HL-60 (cell line): ENCODE measurements around the gene DDTL.
"Not testable (repeated sequence)": the region's sequence is repeated elsewhere in the genome, so short reads cannot be mapped to it uniquely, and the experiment has no call there.

ENCODE experiments used
- DNase-seq, 2 experiments: peaks; one replicate each; pipeline ENCODE4 v3.0.0-alpha.2; 2010 to 2020; ENCODE audit warnings: low read depth in 1 of 2, low spot score in 1 of 2
- H3K27ac ChIP-seq: fragments of 250-450 bp; sonication (Bioruptor Pico); replicated peaks from 2 replicates; pipeline ENCODE4 v1.5.1; 2020; ENCODE audit warnings: mild to moderate bottlenecking, moderate library complexity
- H3K27me3 ChIP-seq: fragments of 250-450 bp; sonication (Bioruptor Pico); 2 replicates; pipeline ENCODE4 v1.5.1; 2021; ENCODE audit warnings: mild to moderate bottlenecking, moderate library complexity; ENCODE audit not compliant: insufficient read depth, poor library complexity, severe bottlenecking
- H3K4me3 ChIP-seq: replicated peaks from 2 replicates; pipeline ENCODE4 v1.5.1; 2011; ENCODE audit warnings: mild to moderate bottlenecking, control low read depth, low read length; ENCODE audit not compliant: insufficient read depth
- GABPA ChIP-seq: IDR thresholded peaks from 2 replicates; pipeline ENCODE4 v1.6.1; 2012; ENCODE audit warnings: low read depth
- POLR2AphosphoS5 ChIP-seq: IDR thresholded peaks from 2 replicates; pipeline ENCODE4 v1.6.1; 2012; ENCODE audit warnings: low read depth
- SPI1 ChIP-seq: IDR thresholded peaks from 2 replicates; pipeline ENCODE4 v1.6.1; 2012; ENCODE audit warnings: low read depth, mild to moderate bottlenecking, borderline replicate concordance
- long read RNA-seq: library from polyadenylated mRNA; unstranded; transcript quantifications from one replicate; pipeline ENCODE4 v2.0.0, GENCODE V29; 2020
- TF ChIP-seq, protein P1 (sequence below): IDR thresholded peaks from 2 replicates; pipeline ENCODE4 v1.6.1; 2012; ENCODE audit warnings: low read depth; ENCODE audit not compliant: insufficient replicate concordance
- TF ChIP-seq, protein P2 (sequence below): IDR thresholded peaks from one replicate; pipeline ENCODE4 v1.5.1; 2011; ENCODE audit warnings: low read length, control low read depth, inconsistent platforms; ENCODE audit not compliant: insufficient read depth

DDTL gene
- long read RNA-seq, transcript DDTL-201 (3 exons, 1,545 nt) = major isoform, 8 of 12 reads
- long read RNA-seq, partial matches to known transcripts = 4 of 12 reads
- long read RNA-seq, other reads (novel, unspliced or antisense) = 0 of 12 reads

DNA sequence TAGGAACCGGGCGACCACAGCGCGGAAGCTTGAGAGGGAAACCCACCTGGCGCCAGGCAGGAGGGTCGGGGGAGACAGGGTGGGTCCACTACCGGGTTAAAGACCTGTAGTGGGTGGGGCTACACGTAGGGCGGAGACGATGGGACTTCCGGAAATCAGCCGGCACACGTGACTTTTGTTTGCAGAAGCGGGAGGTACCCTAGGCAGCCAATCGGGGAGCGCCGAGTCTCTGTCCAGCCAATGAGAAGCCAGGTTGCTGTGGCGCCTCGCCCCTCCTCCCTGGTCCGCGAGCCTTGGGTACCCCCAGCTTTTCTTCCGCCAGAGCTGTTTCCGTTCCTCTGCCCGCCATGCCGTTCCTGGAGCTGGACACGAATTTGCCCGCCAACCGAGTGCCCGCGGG is at the start of gene DDTL:
Gene DDTL, plus strand, starts transcription at position 321 of the 400 bp plus-strand sequence. Its CDS starts 27 bp downstream, at position 348.
- DNase-seq, H3K27ac ChIP-seq, H3K27me3 ChIP-seq, H3K4me3 ChIP-seq: not testable (repeated sequence)

DNA sequence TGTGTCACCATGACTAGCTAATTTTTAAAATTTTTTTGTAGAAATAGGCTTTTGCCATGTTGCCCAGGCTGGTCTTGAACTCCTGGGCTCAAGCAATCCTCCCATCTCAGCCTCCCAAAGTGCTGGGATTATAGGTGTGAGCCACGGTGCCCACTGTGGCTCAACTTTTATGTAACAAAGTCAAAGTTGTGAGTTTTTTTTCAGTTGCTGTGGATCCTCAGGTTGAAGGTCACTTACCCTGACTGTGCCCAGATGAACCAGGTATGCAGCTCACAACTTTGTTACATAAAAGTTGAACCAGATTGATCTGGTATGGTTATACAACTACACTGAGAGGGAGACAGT is 46.4 kb upstream of the DDTL start:
- H3K4me3 ChIP-seq, H3K27ac ChIP-seq, DNase-seq, H3K27me3 ChIP-seq: not testable (repeated sequence)

DNA sequence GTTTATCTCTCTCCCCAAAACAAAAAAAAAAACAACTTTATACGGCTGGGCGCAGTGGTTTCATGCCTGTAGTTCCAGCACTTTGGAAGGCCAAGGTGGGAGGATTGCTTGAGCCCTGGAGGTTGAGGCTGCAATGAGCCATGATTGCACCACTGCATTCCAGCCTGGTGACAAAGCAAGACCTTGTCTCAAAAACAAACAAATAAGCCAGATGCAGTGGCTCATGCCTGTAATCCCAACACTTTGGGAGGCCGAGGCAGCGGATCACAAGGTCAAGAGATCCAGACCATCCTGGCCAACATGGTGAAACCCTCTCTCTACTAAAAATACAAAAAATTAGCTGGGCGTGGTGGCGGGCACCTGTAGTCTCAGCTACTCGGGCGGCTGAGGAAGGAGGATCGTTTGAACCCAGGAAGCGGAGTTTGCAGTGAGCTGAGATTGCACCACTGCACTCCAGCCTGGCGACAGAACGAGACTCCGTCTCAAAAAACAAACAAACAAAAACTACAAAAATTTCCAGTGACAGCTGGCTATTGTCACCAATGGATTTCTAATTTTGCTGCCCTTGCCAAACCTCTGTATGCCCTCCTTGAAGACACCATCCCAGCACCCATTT is 45.0 kb upstream of the DDTL start:
- not testable (repeated sequence) for DNase-seq, H3K4me3 ChIP-seq, H3K27me3 ChIP-seq, H3K27ac ChIP-seq

DNA sequence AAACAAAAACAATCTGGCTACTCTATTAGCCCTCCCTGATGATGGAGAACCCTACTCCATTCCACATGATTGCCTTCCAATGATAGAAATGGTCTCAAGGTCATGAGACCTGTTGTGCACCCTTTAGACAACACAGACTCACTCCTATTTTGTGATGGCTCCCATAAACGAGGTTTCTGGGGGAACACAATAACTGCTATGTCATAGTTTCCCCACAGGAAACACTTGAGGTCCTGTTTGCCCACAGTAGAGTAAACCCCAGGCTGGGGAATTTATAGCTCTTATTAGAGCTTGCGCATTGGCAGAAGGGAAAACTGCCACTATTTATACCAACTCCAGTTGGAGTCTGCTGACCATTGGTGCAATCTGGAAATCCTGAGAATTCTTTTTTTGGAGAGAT is 43.8 kb upstream of the DDTL start:
- no peak overlapping the region for H3K4me3 ChIP-seq
- no peak overlapping the region for H3K27ac ChIP-seq
- H3K27me3 ChIP-seq = no peaks in the 10 kb centered on the region
- TF ChIP-seq SPI1 (no peak), GABPA (no peak), POLR2AphosphoS5 (no peak)
- TF ChIP-seq, protein P1, sequence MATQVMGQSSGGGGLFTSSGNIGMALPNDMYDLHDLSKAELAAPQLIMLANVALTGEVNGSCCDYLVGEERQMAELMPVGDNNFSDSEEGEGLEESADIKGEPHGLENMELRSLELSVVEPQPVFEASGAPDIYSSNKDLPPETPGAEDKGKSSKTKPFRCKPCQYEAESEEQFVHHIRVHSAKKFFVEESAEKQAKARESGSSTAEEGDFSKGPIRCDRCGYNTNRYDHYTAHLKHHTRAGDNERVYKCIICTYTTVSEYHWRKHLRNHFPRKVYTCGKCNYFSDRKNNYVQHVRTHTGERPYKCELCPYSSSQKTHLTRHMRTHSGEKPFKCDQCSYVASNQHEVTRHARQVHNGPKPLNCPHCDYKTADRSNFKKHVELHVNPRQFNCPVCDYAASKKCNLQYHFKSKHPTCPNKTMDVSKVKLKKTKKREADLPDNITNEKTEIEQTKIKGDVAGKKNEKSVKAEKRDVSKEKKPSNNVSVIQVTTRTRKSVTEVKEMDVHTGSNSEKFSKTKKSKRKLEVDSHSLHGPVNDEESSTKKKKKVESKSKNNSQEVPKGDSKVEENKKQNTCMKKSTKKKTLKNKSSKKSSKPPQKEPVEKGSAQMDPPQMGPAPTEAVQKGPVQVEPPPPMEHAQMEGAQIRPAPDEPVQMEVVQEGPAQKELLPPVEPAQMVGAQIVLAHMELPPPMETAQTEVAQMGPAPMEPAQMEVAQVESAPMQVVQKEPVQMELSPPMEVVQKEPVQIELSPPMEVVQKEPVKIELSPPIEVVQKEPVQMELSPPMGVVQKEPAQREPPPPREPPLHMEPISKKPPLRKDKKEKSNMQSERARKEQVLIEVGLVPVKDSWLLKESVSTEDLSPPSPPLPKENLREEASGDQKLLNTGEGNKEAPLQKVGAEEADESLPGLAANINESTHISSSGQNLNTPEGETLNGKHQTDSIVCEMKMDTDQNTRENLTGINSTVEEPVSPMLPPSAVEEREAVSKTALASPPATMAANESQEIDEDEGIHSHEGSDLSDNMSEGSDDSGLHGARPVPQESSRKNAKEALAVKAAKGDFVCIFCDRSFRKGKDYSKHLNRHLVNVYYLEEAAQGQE = no peak
- TF ChIP-seq, protein P2, sequence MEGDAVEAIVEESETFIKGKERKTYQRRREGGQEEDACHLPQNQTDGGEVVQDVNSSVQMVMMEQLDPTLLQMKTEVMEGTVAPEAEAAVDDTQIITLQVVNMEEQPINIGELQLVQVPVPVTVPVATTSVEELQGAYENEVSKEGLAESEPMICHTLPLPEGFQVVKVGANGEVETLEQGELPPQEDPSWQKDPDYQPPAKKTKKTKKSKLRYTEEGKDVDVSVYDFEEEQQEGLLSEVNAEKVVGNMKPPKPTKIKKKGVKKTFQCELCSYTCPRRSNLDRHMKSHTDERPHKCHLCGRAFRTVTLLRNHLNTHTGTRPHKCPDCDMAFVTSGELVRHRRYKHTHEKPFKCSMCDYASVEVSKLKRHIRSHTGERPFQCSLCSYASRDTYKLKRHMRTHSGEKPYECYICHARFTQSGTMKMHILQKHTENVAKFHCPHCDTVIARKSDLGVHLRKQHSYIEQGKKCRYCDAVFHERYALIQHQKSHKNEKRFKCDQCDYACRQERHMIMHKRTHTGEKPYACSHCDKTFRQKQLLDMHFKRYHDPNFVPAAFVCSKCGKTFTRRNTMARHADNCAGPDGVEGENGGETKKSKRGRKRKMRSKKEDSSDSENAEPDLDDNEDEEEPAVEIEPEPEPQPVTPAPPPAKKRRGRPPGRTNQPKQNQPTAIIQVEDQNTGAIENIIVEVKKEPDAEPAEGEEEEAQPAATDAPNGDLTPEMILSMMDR = no peak
- no peak for DNase-seq

DNA sequence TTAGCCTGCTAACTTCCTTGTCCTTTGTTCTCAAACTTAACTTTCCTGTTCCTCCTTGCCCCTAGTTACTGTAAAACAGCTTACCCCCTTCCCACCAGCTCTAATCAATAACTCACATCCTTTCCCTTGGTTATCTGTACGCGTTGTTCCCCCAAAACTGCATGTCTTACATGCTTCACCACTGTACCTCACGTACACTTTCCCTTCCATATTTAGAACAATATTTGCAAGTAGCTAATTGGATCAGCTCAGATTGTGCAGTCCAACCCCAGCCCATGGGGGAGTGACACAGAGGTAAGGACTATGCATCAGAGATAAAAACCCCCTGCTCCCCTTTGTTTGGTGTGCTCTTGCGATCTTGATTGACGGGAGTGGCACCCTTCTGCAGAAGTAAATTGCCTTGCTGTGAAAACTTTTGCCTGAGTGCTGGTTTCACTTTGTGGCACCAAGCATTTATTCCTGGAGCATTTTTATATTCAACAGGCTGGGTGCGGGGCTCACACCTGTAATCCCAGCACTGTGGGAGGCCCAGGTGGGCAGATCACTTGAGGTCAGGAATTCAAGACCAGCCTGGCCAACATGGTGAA is 41.6 kb upstream of the DDTL start:
- TF ChIP-seq, protein P2 = no peak
- TF ChIP-seq SPI1 = no peak
- no peak for TF ChIP-seq GABPA
- TF ChIP-seq, protein P1 = no peak
- TF ChIP-seq POLR2AphosphoS5 = no peak
- no peak overlapping the region for H3K4me3 ChIP-seq
- H3K27ac ChIP-seq = no peak overlapping the region
- DNase-seq = no peak
- H3K27me3 ChIP-seq = no peaks in the 10 kb centered on the region
